Bronchial epithelial cell (primary cell): Measurements from ENCODE around the gene EYS. TPM values are rescaled to one million over a fixed set of nuclear protein-coding genes. Genes with fewer than 3 reads are reported as not detected.
A peak's percentile ranks its signal among the peaks of the same experiment; 100 is the strongest.

Experiments
- DNase-seq: peaks from one replicate; pipeline ENCODE4 v3.0.0-alpha.2; 2010; ENCODE audit warnings: low read depth
- FAIRE-seq: peaks from 2 replicates; lab custom pipeline; 2011; peaks lifted over from hg19 to GRCh38; lab: Jason Lieb, UNC
- H3K27me3 ChIP-seq: 2 replicates; pipeline ENCODE4 v1.5.1; 2011; ENCODE audit warnings: low read length; ENCODE audit not compliant: control insufficient read depth, insufficient read depth
- H3K36me3 ChIP-seq: 2 replicates; pipeline ENCODE4 v1.5.1; 2011; ENCODE audit warnings: low read length; ENCODE audit not compliant: control insufficient read depth, insufficient read depth
- H3K4me3 ChIP-seq: 2 replicates; pipeline ENCODE4 v1.5.1; 2011; ENCODE audit warnings: mild to moderate bottlenecking, low read depth, low read length, control low read depth
- total RNA-seq: library from RNA; depleted of rRNA; stranded (reverse); fragments of >200 nt; gene quantifications from 2 replicates; pipeline ENCODE4 v1.2.1, GENCODE V29; 2014
- TF ChIP-seq, protein P1 (sequence below): IDR thresholded peaks from 2 replicates; pipeline ENCODE4 v1.5.1; 2011; ENCODE audit warnings: mild to moderate bottlenecking, moderate library complexity, low read length, control low read depth, inconsistent platforms; ENCODE audit not compliant: insufficient read depth, severe bottlenecking

EYS gene
- total RNA-seq, 1 donor from 2014 or later, result 0.53 TPM

- FAIRE-seq, result no peak
These were observed 1489.1 kb downstream of the EYS start for GRCh38 chr6:64217721-64218620.

DNA sequence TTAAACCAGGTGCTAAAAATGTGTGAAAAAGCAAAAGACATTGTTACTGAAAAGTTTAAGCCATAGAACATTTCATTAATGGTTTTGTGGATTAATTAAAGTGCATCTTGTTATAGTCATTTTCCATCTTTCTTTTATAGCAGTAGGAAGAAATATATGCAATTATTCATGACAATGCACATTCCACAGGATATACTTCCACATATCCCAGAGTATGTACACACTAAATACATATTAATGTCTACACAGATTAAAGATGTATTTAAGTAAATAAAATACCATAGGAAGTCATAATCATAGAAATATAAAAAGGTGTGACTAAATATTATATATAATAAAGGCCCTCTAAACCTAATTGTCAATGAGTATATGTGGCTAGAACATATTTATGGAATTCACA, 1492.7 kb downstream of the EYS start:
- TF ChIP-seq, protein P1, sequence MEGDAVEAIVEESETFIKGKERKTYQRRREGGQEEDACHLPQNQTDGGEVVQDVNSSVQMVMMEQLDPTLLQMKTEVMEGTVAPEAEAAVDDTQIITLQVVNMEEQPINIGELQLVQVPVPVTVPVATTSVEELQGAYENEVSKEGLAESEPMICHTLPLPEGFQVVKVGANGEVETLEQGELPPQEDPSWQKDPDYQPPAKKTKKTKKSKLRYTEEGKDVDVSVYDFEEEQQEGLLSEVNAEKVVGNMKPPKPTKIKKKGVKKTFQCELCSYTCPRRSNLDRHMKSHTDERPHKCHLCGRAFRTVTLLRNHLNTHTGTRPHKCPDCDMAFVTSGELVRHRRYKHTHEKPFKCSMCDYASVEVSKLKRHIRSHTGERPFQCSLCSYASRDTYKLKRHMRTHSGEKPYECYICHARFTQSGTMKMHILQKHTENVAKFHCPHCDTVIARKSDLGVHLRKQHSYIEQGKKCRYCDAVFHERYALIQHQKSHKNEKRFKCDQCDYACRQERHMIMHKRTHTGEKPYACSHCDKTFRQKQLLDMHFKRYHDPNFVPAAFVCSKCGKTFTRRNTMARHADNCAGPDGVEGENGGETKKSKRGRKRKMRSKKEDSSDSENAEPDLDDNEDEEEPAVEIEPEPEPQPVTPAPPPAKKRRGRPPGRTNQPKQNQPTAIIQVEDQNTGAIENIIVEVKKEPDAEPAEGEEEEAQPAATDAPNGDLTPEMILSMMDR, result no peak
- DNase-seq (no peak), FAIRE-seq (no peak)
- H3K27me3 ChIP-seq, result no peaks in the 10 kb centered on the region
- H3K36me3 ChIP-seq, result no peaks in the 10 kb centered on the region
- no peak overlapping the region for H3K4me3 ChIP-seq

More at GRCh38 chr6:64217721-64218620, 1489.1 kb downstream of the EYS start:
- Histone ChIP-seq H3K4me3 (no peak overlapping the region), H3K36me3 (no peaks in the 10 kb centered on the region), H3K27me3 (no peaks in the 10 kb centered on the region)
- peak; percentile 24 for DNase-seq
- TF ChIP-seq, protein P1, result no peak

DNA sequence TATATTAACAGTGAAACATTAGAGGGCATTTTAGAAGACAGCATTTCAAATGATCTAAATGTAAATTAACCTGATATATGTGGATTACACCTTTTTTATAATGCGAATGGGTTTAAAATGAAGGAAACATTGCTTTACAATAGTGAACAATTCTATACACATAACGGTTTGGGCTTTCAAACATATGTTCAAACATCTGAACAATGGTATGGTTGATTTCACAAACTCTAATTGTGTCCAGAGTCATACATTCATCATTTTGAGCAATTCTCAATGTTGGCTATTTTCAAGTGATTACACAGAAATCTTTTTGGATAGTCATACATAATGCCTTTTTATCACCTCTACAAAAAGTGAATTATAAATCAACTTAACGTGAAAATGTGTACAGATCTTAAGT, 1493.3 kb downstream of the EYS start:
- no peak for FAIRE-seq
- Histone ChIP-seq H3K27me3 (no peaks in the 10 kb centered on the region), H3K36me3 (no peaks in the 10 kb centered on the region), H3K4me3 (no peak overlapping the region)
- TF ChIP-seq, protein P1, result no peak
- DNase-seq, result no peak

GRCh38 chr6:64197246-64197645, 1509.8 kb downstream of the EYS start:
- TF ChIP-seq, protein P1, result no peak
- FAIRE-seq, result no peak
- Histone ChIP-seq H3K4me3 (no peak overlapping the region), H3K36me3 (no peaks in the 10 kb centered on the region), H3K27me3 (no peaks in the 10 kb centered on the region)
- DNase-seq, result no peak

DNA sequence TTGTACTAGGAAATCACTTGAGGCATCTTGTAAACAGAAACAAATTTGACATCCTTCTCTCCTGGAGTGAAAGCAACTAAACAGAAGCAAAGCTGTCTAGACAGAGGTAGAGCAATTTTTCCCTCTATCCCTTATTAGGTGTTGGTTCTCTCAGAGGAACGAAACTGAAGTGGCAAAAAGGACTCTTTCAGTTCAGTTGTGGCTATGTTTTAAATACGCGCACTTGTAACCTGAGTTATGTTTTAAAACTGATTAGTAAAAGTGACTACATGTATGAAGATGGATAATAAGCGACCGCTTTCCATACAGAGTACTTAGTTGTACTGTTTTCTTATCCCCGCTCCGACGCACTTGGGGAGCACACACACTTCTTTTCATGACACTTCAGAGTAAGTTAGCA, 1520.4 kb downstream of the EYS start:
- DNase-seq (no peak), FAIRE-seq (no peak)
- TF ChIP-seq, protein P1, result no peak
- Histone ChIP-seq H3K36me3 (no peaks in the 10 kb centered on the region), H3K27me3 (no peaks in the 10 kb centered on the region), H3K4me3 (no peak overlapping the region)

GRCh38 chr6:64185621-64186020, 1521.4 kb downstream of the EYS start:
- Histone ChIP-seq H3K36me3 (no peaks in the 10 kb centered on the region), H3K27me3 (no peaks in the 10 kb centered on the region), H3K4me3 (no peak overlapping the region)
- TF ChIP-seq, protein P1, result no peak
- DNase-seq, result no peak
- no peak for FAIRE-seq
